Spinal cord (tissue), 10 donors: ENCODE data around the gene CAMK2D. TPM values are rescaled to one million over a fixed set of nuclear protein-coding genes. Genes with fewer than 3 reads are reported as not detected.

Experiments
- DNase-seq, 6 donors: peaks; one replicate each; pipeline versions ENCODE4 v3.0.0 to v3.0.0-alpha.2; 2013 to 2015; ENCODE audit warnings: low spot score in 6 of 6, low read depth in 4 of 6
- H3K27ac ChIP-seq: one replicate; pipeline ENCODE4 v1.5.1; 2013; ENCODE audit warnings: low read depth, low read length, control low read depth
- H3K27me3 ChIP-seq: one replicate; pipeline ENCODE4 v1.6.1; 2013; ENCODE audit warnings: low read length; ENCODE audit not compliant: control insufficient read depth, insufficient read depth
- H3K36me3 ChIP-seq: one replicate; pipeline ENCODE4 v1.6.1; 2013; ENCODE audit warnings: low read length; ENCODE audit not compliant: control insufficient read depth, insufficient read depth
- H3K4me1 ChIP-seq: one replicate; pipeline ENCODE4 v1.6.1; 2013; ENCODE audit warnings: low read length; ENCODE audit not compliant: control insufficient read depth, insufficient read depth
- H3K4me3 ChIP-seq: one replicate; pipeline ENCODE4 v1.5.1; 2013; ENCODE audit warnings: low read depth, low read length, control low read depth
- H3K9me3 ChIP-seq: one replicate; pipeline ENCODE4 v1.6.1; 2013; ENCODE audit warnings: low read length; ENCODE audit not compliant: control insufficient read depth, insufficient read depth
- WGBS: methylation state at CpG from one replicate; pipeline ENCODE4 v1.1.5; 2013; ENCODE audit warnings: missing lambda C conversion rate; ENCODE audit not compliant: insufficient coverage; 5-methylcytosine and 5-hydroxymethylcytosine counted together
- polyA plus RNA-seq, 2 donors: library from polyadenylated mRNA; unstranded; fragments of 120-200 nt; gene quantifications; one replicate each; pipeline ENCODE4 v1.2.1, GENCODE V29; 2013; ENCODE audit not compliant: insufficient read length in 2 of 2
- total RNA-seq, 2 donors: library from RNA; depleted of rRNA in 1 of 2; stranded (reverse); fragments of 120-200 nt in 1 of 2; fragments of >200 nt in 1 of 2; gene quantifications; one replicate each; pipeline versions ENCODE4 v1.2.3 to v1.2.4, GENCODE V29; 2013 to 2014
- donor health status: healthy.

The CAMK2D gene
- total and polyA plus RNA-seq, 4 donors: 64.4 to 154 (median 95.0) TPM

DNA sequence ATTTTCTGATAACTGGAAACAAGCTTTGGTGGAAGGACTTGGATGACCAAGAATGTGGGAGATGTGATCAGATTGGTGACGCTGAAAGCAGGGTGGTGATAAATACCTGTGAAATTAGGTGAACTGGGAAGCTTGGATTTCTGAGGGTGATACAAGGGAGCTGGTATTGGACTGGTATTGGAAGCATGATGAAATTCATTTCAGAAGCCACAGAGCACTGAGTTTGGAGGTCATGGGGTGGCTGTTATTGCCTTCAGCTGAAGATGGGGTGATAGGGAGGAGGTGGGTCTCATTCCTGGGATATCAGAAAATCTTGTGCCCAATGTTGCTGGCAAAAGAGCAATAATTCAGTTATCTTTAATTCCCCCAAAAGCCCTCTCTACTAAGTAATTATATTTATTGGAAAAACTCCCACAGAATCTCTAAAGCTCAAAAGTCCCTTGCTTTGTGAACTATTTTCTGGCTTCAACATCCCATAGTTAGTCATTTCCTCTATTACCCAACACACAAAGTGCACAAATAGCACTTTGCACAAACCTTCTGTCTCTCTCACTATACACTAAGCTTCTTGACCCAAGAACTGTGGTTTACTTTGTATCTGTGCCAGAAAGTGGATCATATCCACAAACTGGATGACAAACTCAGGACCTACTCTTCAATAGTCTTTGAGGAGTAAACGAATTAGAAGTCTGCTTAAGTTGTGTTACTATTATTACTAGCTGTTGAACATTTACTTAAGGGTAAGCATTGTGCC is 23.1 kb upstream of the CAMK2D start:
- WGBS: 100% methylated on average over 1 of the region's 2 CpGs
- no peaks in the 10 kb centered on the region for H3K4me1 ChIP-seq
- H3K4me3 ChIP-seq: no peak overlapping the region
- no peak for DNase-seq
- H3K27me3 ChIP-seq: no peaks in the 10 kb centered on the region
- no peaks in the 10 kb centered on the region for H3K36me3 ChIP-seq
- H3K27ac ChIP-seq: no peak overlapping the region
- H3K9me3 ChIP-seq: no peaks in the 10 kb centered on the region

DNA sequence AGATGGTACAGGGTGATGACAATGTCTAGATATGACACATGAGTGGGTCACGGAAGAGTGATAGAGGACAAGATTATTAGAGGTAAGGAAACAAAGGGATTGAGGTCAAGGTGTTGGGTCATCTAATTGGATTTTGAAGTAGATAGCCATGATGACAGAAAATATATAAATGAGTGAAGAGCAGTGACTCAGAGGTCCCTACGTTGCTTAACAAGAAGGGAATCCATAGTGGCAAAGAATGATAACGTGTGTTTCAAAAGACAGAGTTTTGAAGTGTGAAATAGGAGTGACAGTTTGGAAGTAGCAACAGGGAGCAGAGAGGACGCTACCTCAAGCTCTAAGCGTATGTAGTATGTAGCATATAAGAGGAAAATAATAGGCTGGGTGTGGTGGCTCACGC is 22.2 kb upstream of the CAMK2D start:
- Histone ChIP-seq H3K4me3 (no peak overlapping the region), H3K9me3 (no peaks in the 10 kb centered on the region), H3K27ac (no peak overlapping the region), H3K36me3 (no peaks in the 10 kb centered on the region), H3K4me1 (no peaks in the 10 kb centered on the region), H3K27me3 (no peaks in the 10 kb centered on the region)
- DNase-seq: no peak
- 93% methylated on average over 5 of the region's 6 CpGs for WGBS

DNA sequence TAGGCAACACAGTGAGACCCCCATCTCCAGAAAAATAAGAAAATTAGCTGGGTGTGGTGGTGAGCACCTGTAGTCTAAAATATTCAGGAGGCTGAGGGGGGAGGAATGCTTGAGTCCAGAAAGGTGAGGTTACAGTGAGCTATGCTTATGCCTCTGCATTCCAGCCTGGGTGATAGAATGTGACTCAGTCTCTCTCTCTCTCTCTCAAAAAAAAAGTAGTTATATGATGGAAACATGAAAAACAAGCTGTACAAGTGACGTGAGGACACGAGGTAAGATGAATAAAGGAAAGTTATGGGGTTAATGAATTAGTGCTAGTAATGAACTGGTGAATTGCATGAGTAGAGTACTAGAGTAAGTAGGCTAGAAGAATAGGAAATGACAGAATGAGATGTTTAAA is 21.8 kb upstream of the CAMK2D start:
- no peaks in the 10 kb centered on the region for H3K4me1 ChIP-seq
- WGBS: 98% methylated on average over 2 of the region's 2 CpGs
- no peak overlapping the region for H3K4me3 ChIP-seq
- H3K27ac ChIP-seq: no peak overlapping the region
- no peaks in the 10 kb centered on the region for H3K36me3 ChIP-seq
- no peaks in the 10 kb centered on the region for H3K27me3 ChIP-seq
- DNase-seq: no peak
- H3K9me3 ChIP-seq: no peaks in the 10 kb centered on the region

DNA sequence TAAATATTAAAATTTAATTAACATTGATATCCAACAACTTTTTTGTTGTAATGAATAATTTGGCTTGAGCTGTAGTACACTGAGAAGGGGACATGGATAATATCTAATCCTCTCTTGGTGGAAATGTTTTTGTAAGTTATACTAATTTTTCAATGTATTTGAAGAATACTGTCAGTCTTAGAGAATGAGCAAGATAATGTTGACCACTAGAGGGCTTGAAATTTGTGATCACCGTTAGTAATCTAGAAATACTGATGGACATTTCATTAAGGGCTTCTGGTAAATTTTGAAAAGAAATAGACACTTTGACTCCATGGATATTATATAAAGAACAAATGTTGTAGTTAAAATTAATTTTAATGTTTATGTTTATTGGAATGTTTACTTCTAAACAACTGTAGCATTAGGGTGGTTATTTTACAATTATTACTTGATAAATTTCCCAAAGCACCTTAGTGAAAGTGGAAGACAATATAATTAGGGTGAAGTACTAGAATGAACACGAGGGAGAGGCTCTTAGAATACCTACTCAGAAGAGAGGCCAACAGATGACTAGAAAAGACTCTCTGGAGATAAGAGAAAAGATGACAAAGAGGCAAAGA is 20.0 kb upstream of the CAMK2D start:
- DNase-seq: peak in 3 of 6 donors; percentile 26 to 75 (median 50)
- H3K9me3 ChIP-seq: no peaks in the 10 kb centered on the region
- WGBS: no CpG with 5 or more reads among the region's 2 CpGs

DNA sequence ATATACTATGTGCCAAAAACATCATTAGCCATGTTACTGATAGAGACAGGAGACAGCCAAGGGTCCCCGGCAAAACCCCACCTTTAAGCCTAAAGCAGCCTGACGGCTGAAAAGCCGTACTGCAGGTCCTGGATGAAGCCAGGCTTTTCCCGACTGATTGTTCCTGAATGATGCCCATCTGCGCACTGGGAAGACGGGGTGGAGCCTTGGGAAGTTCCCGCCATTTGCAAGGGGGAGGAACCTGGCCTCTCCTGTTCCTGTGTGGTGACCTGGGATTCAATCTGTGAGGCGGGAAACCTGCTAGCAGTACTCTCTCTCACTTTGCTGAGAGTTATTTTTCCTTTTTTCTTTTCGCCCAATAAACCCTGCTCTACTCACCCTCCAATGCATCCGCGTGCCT is 15.1 kb upstream of the CAMK2D start:
- Histone ChIP-seq H3K36me3 (no peaks in the 10 kb centered on the region), H3K4me3 (no peak overlapping the region), H3K27ac (no peak overlapping the region), H3K4me1 (no peaks in the 10 kb centered on the region), H3K27me3 (no peaks in the 10 kb centered on the region), H3K9me3 (no peaks in the 10 kb centered on the region)
- 91% methylated on average over 8 of the region's 11 CpGs for WGBS
- DNase-seq: no peak

More for the DNA sequence above, 20.0 kb upstream of the CAMK2D start:
- H3K36me3 ChIP-seq: no peaks in the 10 kb centered on the region
- H3K4me3 ChIP-seq: no peak overlapping the region
- no peaks in the 10 kb centered on the region for H3K4me1 ChIP-seq
- H3K27me3 ChIP-seq: no peaks in the 10 kb centered on the region
- no peak overlapping the region for H3K27ac ChIP-seq

DNA sequence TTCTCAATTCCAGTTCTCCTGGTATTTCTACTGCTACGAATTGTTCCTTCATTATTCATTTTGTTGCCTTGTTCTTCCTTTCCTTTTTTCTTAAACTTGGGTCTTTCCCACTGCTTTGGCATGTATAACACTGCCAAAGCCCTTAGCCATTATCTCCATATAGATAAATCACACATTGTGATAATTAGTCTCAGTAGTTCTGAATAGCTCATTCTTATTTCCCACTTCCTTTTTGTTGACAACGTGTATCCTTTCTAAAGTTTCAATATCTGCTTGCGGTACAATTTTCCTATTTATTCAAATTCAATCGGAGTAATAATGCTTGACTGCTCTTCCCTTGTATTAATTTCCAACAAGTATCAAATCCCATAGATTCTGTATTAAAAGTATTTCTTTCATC is 14.5 kb upstream of the CAMK2D start:
- H3K4me1 ChIP-seq: no peaks in the 10 kb centered on the region
- no peak for DNase-seq
- H3K36me3 ChIP-seq: no peaks in the 10 kb centered on the region
- H3K27ac ChIP-seq: no peak overlapping the region
- H3K4me3 ChIP-seq: no peak overlapping the region
- H3K9me3 ChIP-seq: no peaks in the 10 kb centered on the region
- WGBS: 71% methylated on average over 2 of the region's 4 CpGs
- no peaks in the 10 kb centered on the region for H3K27me3 ChIP-seq

DNA sequence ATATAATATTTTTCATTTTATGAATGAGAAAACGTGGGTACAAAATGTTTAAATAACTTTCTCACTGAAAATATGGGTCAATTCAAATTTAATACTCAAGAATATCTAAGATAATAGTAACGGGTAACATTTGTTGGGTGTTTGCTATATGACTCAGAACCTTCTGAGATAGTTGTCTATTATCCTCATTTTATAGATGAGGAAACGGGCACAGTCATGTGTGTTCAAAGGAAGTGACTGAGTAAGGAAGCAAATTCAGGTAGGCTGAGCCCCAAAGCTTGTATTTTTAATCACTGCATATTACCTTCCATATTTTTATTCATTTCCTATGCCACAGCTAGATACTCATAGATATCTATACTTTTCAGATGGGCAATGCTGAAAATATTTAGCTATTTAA is 12.2 kb upstream of the CAMK2D start:
- no peak overlapping the region for H3K4me3 ChIP-seq
- DNase-seq: no peak
- H3K4me1 ChIP-seq: no peaks in the 10 kb centered on the region
- H3K36me3 ChIP-seq: no peaks in the 10 kb centered on the region
- no peaks in the 10 kb centered on the region for H3K9me3 ChIP-seq
- H3K27ac ChIP-seq: no peak overlapping the region
- no CpG with 5 or more reads among the region's 3 CpGs for WGBS
- no peaks in the 10 kb centered on the region for H3K27me3 ChIP-seq

DNA sequence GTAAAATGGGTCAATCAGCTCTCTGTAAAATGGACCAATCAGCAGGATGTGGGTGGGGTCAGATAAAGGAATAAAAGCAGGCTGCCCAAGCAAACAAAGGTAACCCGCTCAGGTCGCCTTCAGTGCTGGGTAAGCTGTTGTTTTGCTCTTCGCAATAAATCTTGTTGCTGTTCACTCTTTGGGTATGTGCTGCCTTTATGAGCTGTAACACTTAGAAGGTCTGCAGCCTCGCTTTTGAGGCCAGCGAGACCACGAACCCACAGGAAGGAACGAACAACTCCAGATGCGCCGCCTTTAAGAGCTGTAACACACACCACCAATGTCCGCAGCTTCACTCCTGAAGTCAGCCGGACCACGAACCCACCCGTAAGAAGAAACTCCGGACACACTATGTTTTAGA is 11.5 kb upstream of the CAMK2D start:
- Histone ChIP-seq H3K4me3 (no peak overlapping the region), H3K4me1 (no peaks in the 10 kb centered on the region), H3K27ac (no peak overlapping the region), H3K27me3 (no peaks in the 10 kb centered on the region), H3K36me3 (no peaks in the 10 kb centered on the region), H3K9me3 (no peaks in the 10 kb centered on the region)
- DNase-seq: no peak
- 92% methylated on average over 11 of the region's 14 CpGs for WGBS

DNA sequence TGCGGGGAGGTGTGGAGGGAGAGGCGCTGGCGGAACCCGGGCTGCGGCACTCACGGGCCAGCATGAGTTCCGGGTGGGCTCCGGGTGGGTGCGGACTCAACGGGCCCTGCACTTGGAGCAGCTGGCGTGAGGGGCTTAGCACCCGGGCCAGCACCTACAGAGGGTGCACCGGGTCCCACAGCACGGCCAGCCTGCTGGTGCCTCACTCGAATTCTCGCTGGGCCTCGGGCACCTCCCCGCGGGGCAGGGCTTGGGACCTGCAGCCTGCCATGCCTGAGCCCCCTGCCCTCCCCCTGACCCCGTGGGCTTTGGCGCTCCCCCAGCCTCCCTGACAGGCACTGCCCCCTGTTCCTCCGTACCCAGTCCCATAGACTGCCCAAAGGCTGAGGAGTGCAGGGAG is 10.8 kb upstream of the CAMK2D start:
- Histone ChIP-seq H3K27me3 (no peaks in the 10 kb centered on the region), H3K9me3 (no peaks in the 10 kb centered on the region), H3K4me3 (no peak overlapping the region), H3K27ac (no peak overlapping the region), H3K36me3 (no peaks in the 10 kb centered on the region), H3K4me1 (no peaks in the 10 kb centered on the region)
- 97% methylated on average over 19 of the region's 22 CpGs for WGBS
- DNase-seq: no peak

DNA sequence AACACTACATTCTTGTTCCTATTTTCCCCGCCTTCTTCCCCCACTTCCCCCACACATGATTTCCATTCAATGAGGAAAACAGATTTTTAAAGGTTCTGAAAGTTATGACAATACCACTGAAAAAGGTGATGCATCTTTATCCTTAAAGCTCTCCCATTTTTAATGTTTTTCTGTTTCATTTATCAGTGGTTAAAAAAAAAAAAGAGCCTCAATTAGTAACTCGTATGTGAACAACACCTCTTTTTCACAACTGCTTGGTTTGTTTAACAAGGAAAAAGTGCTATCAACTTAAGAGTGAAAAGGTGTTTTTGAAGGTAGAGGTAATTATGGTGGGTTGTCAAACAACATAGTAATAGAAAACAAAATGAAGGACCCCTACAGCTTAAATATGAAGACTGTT is 8.2 kb upstream of the CAMK2D start:
- no peak overlapping the region for H3K27ac ChIP-seq

More for the DNA sequence above, 8.2 kb upstream of the CAMK2D start:
- no peak for DNase-seq
- Histone ChIP-seq H3K4me1 (no peaks in the 10 kb centered on the region), H3K27me3 (no peaks in the 10 kb centered on the region), H3K9me3 (no peaks in the 10 kb centered on the region), H3K36me3 (no peaks in the 10 kb centered on the region), H3K4me3 (no peak overlapping the region)
- WGBS: no CpG with 5 or more reads among the region's 2 CpGs
